Upper lobe of left lung (tissue), 6 donors: ENCODE results near the gene U2AF2. TPM values are rescaled to one million over a fixed set of nuclear protein-coding genes. Genes with fewer than 3 reads are reported as not detected.

Source experiments
- ATAC-seq, 2 donors: fragments of 200-7000 bp; cut with Tn5 transposase; one replicate each; pipeline ENCODE4 v1.9.1; 2022; ENCODE audit warnings: mild to moderate bottlenecking in 2 of 2, moderate library complexity in 2 of 2; ENCODE audit not compliant: low FRiP score in 2 of 2
- DNase-seq, 2 donors: peaks; one replicate each; pipeline ENCODE4 v3.0.0-alpha.2; 2019 to 2020
- H3K27ac ChIP-seq, 4 donors: fragments of 200-600 bp; sonication (generic); one replicate each; pipeline ENCODE4 v1.5.1; 2016 to 2019
- H3K27me3 ChIP-seq, 4 donors: fragments of 200-600 bp; sonication (generic); one replicate each; pipeline ENCODE4 v1.5.1; 2017 to 2019
- H3K36me3 ChIP-seq, 4 donors: fragments of 200-600 bp; sonication (generic); one replicate each; pipeline ENCODE4 v1.5.1; 2016 to 2019
- H3K4me1 ChIP-seq, 4 donors: fragments of 200-600 bp; sonication (generic); one replicate each; pipeline ENCODE4 v1.5.1; 2018 to 2019
- H3K4me3 ChIP-seq, 4 donors: fragments of 200-600 bp; sonication (generic); one replicate each; pipeline ENCODE4 v1.5.1; 2017 to 2019; ENCODE audit warnings: mild to moderate bottlenecking in 2 of 4, moderate library complexity in 1 of 4
- H3K9me3 ChIP-seq, 4 donors: fragments of 200-600 bp; sonication (generic); one replicate each; pipeline ENCODE4 v1.5.1; 2018 to 2019
- CTCF ChIP-seq, 6 experiments: fragments of 450-650 bp in 4 of 6; fragments of 200-600 bp in 2 of 6; sonication (generic) in 2 of 6; IDR thresholded peaks; one replicate each; pipeline ENCODE4 v1.5.1; 2016 to 2019; ENCODE audit warnings: antibody characterized with exemption in 6 of 6
- EP300 ChIP-seq, 4 donors: sonication (generic); formaldehyde crosslinking; IDR thresholded peaks; one replicate each; pipeline ENCODE4 v1.5.1; 2017; ENCODE audit warnings: antibody characterized with exemption in 4 of 4, control low read depth in 2 of 4
- POLR2A ChIP-seq, 4 donors: fragments of 450-650 bp; IDR thresholded peaks; one replicate each; pipeline ENCODE4 v1.5.1; 2016 to 2017; ENCODE audit warnings: antibody characterized with exemption in 4 of 4, mild to moderate bottlenecking in 2 of 4
- POLR2AphosphoS5 ChIP-seq, 2 donors: sonication (generic); formaldehyde crosslinking; IDR thresholded peaks; one replicate each; pipeline ENCODE4 v1.5.1; 2017; ENCODE audit warnings: antibody characterized with exemption in 2 of 2
- WGBS, 2 donors: methylation state at CpG; one replicate each; pipeline ENCODE4 v1.1.5; 2017 to 2018; 5-methylcytosine and 5-hydroxymethylcytosine counted together
- total RNA-seq, 6 donors: library from RNA; depleted of rRNA in 4 of 6; stranded (reverse); fragments of >200 nt in 4 of 6; gene quantifications; one replicate each; pipeline versions ENCODE4 v1.1.0 to v1.2.1, GENCODE V29; 2016 to 2021
- donor health status: DM: no; HTN: no; CAD: no; lungs with moderate emphysema.
- donor health status: DM: no; HTN: yes; CAD: no; lungs with severe emphysema.

U2AF2 gene
- total RNA-seq, 6 donors from 2014 or later: 57.7 to 294 (median 157) TPM

DNA sequence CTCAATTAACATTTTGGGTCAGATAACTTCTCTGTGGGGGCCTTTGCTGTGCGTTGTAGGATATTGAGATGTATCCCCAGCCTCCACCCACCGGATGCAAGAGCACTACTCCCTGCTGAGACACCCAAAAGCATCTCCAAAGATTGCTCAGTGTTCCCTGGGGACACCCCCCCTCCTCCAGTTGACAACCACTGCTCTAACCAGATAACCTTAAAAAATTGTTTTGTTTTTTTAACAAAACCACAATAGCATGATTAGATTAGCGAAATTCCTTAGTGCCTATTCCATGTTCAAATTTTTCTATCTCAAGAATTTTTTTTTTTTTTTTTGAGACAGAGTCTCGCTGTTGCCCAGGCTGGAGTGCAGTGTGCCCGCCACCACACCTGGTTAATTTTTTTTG, 17.6 kb downstream of the U2AF2 start:
- Histone ChIP-seq H3K36me3 (peaks cover 27 to 56% (median 47%) of the 10 kb centered on the region in 4 donors), H3K9me3 (no peaks in the 10 kb centered on the region), H3K27me3 (no peaks in the 10 kb centered on the region), H3K27ac (no peak overlapping the region), H3K4me1 (peaks cover 21 to 53% (median 28%) of the 10 kb centered on the region in 4 donors), H3K4me3 (no peak overlapping the region)
- TF ChIP-seq POLR2A (IDR thresholded peaks at IDR 0.05) (no peak), CTCF (IDR thresholded peaks at IDR 0.05) (no peak), EP300 (IDR thresholded peaks at IDR 0.05) (no peak), POLR2AphosphoS5 (IDR thresholded peaks at IDR 0.05) (no peak)
- 84 to 92% methylated on average over 5 of the region's 5 CpGs for WGBS, 2 donors
- DNase-seq (no peak), ATAC-seq (no peak)

DNA sequence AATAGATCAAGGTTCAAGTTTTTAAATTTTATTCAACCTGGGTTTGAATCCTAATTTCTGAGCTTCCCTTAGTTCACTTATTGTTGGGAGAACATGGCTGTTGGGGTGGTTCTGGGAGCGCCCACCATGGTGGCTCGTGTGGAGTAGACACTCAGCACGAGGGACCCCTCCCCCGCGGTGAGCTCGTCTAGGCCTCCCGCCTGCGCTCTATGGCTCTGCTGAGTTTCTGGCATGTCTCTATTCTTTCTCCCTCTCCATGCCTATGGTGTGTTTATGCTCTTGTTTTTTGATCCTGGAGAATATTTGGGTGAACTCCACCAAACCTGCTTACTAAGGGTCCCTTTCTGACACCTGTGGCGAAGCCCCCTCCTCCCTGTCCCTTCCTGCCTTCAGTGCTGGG, 18.6 kb downstream of the U2AF2 start:
- Histone ChIP-seq H3K36me3 (peaks cover 25 to 51% (median 41%) of the 10 kb centered on the region in 4 donors), H3K9me3 (no peaks in the 10 kb centered on the region), H3K27me3 (no peaks in the 10 kb centered on the region), H3K4me1 (peaks cover 28 to 58% (median 37%) of the 10 kb centered on the region in 4 donors), H3K27ac (no peak overlapping the region), H3K4me3 (no peak overlapping the region)
- DNase-seq (no peak), ATAC-seq (no peak)
- 88 to 92% methylated on average over 9 of the region's 9 CpGs for WGBS, 2 donors
- TF ChIP-seq POLR2AphosphoS5 (IDR thresholded peaks at IDR 0.05): no peak
- TF ChIP-seq POLR2A (IDR thresholded peaks at IDR 0.05): no peak

- no peak overlapping the region for H3K4me3 ChIP-seq
- peaks cover 31 to 62% (median 40%) of the 10 kb centered on the region in 4 donors for H3K4me1 ChIP-seq
- 80 to 85% methylated on average over 14 of the region's 15 CpGs for WGBS, 2 donors
- TF ChIP-seq POLR2AphosphoS5 (IDR thresholded peaks at IDR 0.05) (no peak), CTCF (IDR thresholded peaks at IDR 0.05) (no peak), POLR2A (IDR thresholded peaks at IDR 0.05) (no peak), EP300 (IDR thresholded peaks at IDR 0.05) (no peak)
- H3K9me3 ChIP-seq: no peaks in the 10 kb centered on the region
- peaks cover 25 to 51% (median 40%) of the 10 kb centered on the region in 4 donors for H3K36me3 ChIP-seq
- ATAC-seq (no peak), DNase-seq (no peak)
- H3K27ac ChIP-seq: peak overlapping the region in 2 of 4 donors; percentile 86 to 90
- no peaks in the 10 kb centered on the region for H3K27me3 ChIP-seq
Measured at GRCh38 chr19:55673889-55674288, 19.1 kb downstream of the U2AF2 start.

DNA sequence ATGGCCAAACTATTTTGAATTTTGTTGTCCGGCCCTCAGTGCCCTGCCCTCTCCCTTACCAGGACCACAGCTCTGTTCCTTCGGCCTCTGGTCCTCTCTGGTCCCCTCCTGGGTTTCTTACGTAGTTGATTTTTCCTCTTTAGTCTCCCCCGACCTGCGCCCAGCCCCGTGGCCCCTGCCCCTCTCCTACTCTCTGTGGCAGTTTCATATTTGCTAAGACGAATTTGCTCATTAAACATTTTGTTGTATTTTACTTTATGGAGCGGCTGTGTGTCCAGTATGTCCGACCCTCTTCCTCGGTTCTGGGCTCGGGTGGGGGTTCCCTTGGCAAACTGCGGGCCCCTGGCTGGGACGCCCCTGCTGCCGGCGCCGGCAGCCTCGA, 19.6 kb downstream of the U2AF2 start:
- 33 to 36% methylated on average over 16 of the region's 17 CpGs for WGBS, 2 donors
- H3K4me1 ChIP-seq: peaks cover 31 to 68% (median 43%) of the 10 kb centered on the region in 4 donors

More for the DNA sequence above, 19.6 kb downstream of the U2AF2 start:
- ATAC-seq (no peak), DNase-seq (no peak)
- peak overlapping the region; percentile 86 to 98 (median 91) for H3K27ac ChIP-seq
- no peaks in the 10 kb centered on the region for H3K9me3 ChIP-seq
- TF ChIP-seq CTCF (IDR thresholded peaks at IDR 0.05): no peak
- no peak for TF ChIP-seq POLR2A (IDR thresholded peaks at IDR 0.05)
- no peak for TF ChIP-seq POLR2AphosphoS5 (IDR thresholded peaks at IDR 0.05)
- no peak for TF ChIP-seq EP300 (IDR thresholded peaks at IDR 0.05)
- peaks cover 24 to 51% (median 40%) of the 10 kb centered on the region in 4 donors for H3K36me3 ChIP-seq
- no peaks in the 10 kb centered on the region for H3K27me3 ChIP-seq
- peak overlapping the region; percentile 50 to 99 (median 89) for H3K4me3 ChIP-seq
